ENCODE data around the gene C6.

The C6 gene

DNA sequence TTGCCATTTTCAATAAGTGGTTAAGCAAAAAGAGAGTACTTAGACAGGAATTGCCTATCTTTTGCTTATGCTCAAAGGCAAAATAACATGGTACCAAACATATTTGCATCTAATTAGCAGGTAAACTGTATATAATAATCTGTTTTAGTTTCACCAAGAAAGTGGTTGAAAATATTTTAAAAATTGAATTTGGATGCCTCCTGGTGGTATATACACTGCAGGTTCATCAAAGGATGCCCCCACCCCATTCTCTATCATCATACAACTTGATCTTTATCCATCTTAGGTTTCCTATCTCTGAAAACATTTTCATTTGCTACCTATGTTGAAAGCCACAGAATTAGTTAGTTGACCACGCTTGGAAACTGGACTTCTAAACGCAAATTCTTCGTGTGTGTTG lies 95.2 kb downstream of the C6 start:
- no peak for DNase-seq

DNA sequence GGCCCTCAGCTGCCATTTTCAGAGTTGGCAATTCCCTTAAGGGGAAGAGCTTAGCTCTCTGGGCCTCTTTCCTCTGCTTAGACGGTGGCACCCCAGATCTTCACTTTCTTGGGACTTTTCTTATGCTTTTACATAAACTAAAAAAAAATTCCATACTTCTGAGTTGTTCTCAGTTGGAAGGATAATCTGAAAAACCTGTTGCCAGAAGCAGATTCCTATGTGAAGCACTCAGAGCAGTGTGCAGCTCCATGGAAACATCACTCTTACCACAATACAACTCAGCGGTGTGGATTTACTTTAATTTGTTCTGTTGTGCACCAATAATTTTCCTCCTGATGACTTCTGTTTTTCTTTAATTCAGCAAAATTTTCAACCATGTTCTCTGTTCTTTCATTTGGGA lies 98.1 kb downstream of the C6 start:
- DNase-seq = no peak

DNA sequence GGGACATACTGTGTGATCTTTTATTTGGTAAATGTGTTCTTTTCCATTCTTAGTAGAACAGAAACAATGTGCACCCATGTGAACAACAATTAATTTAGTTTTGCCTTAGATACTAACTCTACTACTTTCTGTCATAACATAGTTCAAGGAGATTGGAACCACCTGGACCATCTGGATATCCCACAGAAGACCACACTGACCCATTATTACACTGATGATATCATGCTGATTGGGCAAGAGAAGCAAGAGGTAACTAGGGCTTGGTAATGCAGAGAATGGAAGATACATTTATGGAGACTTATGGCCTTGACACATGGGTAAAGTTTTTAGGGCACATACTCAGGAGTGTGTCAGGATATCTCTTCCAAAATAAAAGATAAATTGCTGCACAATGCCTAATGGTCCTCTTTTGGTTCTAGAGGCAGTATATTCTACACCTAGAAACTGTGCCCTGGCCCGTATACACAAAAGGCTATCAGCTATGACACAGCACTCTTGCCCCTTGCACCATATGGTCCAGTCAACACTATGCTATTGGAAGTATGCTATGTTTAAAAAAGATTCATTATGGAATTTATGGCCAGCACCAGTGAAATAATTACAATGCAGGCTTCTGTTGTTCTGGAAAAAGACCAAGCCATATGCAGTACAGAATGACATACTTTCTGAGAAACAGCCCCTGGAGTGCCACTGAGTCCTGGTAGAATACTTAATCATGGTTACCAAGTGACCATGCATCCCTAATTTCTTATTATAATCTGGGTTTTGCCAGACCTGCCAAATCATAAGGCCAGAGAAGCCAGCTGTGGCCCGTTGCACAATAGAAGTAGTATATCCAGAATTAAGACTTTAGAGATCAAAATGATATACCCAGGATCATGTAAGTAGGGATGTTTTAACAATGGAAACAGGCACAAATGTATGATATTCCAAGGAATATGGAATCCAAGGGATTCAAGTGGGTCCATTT lies 100.6 kb downstream of the C6 start:
- DNase-seq = no peak

DNA sequence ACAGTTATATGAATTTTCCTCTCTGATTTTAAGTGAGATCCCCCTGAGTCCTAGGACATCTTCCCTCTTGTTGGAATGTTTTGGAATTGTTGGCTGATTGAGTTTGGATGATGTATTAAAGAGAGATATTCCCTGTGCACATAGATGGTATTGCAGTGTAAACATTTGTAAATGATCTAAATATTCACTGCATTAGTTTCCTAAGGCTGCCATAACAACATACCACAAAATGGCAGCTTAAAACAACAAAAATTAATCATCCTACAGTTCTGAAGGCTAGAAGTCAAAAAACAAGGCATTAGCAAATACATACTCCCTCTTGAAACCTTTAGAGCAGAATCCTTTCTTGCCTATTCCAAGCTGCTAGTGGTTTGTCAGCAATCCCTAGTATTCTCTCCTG lies 104.1 kb downstream of the C6 start:
- no peak for DNase-seq

DNA sequence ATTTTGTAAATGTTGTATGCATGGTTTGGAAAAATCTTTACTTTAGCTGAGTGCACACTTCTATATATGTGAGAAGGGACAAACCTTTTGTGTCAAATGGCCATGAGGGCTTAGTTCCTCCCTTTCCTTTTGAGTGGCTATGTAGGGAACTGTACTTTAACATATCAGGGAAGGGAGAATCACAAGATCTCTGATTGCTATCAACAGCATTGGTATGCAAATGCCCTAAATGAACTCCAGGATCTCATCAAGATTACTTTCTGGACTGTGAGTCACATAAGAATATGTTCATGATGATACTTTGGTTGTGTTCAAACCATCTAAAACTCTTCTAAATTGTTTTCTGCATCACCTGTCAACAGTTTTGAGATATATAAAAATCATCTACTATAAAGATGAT lies 111.0 kb downstream of the C6 start:
- no peak for DNase-seq

- no peak for DNase-seq
Observed at GRCh38 chr5:41097642-41098041, 115.7 kb downstream of the C6 start.

GRCh38 chr5:41095324-41096101 lies 117.8 kb downstream of the C6 start:
- no peak for DNase-seq

GRCh38 chr5:41094871-41095270 lies 118.5 kb downstream of the C6 start:
- DNase-seq = no peak

GRCh38 chr5:41093803-41094202 lies 119.5 kb downstream of the C6 start:
- DNase-seq = no peak

All from activated gamma-delta T cell (primary cell).